Measurements from ENCODE around the gene SNCAIP.

- TF ChIP-seq EZH2 (IDR thresholded peaks at IDR 0.05; ENCODE audit: insufficient read depth, poor library complexity, severe bottlenecking) (no peak), EZH2phosphoT487 (IDR thresholded peaks at IDR 0.05; ENCODE audit: insufficient read depth, low read depth) (no peak)
Observed at GRCh38 chr5:122404653-122405362, 92.8 kb downstream of the SNCAIP start.

All from GM23248 (cell line).